Glomerular endothelial cell (primary cell): ENCODE data around the gene CCL19. TPM values are rescaled to one million over a fixed set of nuclear protein-coding genes. Genes with fewer than 3 reads are reported as not detected.

Experiments
- DNase-seq: peaks from one replicate; pipeline ENCODE4 v3.0.0-alpha.2; 2011; ENCODE audit warnings: low read depth, low spot score; ENCODE audit errors: extremely low read depth
- total RNA-seq: library from RNA; depleted of rRNA; stranded (reverse); fragments of >200 nt; gene quantifications from 2 replicates; pipeline ENCODE4 v1.2.3, GENCODE V29; 2015

Gene CCL19
- total RNA-seq, 1 donor from 2014 or later = not detected

DNA sequence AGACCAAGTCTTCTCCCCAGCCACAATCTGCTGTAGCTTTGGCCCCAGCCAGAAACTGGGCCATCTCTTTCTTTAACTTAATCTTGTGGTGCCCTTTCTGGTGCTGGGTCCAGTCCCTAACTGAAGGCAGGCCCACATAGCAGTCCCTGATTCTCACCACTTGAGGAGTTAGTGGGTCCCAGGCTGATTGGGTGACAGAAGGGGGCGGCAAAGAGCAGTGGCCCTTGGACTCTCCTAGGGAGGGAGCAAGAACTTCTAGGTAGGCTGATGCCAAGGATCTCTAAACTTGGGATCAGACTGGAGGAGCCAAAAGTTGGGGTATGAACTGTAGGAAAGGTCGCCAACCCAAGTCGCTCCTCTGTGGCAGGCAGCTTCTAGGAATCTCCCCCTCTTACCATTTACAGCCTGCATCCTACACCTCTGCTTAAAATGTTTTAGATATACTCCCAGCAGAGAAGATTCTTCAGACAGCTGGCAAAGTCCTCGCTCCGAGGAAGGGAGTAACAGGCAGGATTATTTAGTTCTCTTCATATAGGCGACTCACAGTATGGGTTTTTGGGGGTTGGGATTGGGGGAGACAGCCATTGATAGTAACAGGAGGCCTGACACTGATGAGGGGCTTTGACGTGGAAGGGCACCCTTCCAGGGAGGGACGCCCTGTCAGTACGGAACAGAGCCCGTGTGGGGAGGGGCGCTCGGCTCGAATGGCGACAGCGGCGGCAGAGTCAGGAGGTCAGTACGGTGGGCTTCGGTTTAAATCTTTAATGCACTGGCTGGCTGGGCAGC lies 26.6 kb downstream of the CCL19 start:
- DNase-seq = no peak

DNA sequence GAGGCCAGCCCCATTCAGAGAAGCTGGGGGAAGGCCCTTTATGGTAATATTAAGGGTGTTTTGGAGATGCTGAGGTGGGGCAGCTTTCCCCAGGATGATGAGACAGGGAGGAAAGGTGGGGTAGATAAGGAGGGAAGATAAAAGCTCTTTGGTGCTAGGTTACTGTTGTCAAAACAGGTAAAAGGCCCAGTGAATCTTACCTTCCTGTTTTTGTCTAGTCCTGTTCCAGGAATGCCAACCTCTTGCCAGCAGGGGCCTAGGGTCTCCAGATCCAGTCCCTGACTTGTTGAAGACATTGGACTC lies 27.8 kb downstream of the CCL19 start:
- no peak for DNase-seq

DNA sequence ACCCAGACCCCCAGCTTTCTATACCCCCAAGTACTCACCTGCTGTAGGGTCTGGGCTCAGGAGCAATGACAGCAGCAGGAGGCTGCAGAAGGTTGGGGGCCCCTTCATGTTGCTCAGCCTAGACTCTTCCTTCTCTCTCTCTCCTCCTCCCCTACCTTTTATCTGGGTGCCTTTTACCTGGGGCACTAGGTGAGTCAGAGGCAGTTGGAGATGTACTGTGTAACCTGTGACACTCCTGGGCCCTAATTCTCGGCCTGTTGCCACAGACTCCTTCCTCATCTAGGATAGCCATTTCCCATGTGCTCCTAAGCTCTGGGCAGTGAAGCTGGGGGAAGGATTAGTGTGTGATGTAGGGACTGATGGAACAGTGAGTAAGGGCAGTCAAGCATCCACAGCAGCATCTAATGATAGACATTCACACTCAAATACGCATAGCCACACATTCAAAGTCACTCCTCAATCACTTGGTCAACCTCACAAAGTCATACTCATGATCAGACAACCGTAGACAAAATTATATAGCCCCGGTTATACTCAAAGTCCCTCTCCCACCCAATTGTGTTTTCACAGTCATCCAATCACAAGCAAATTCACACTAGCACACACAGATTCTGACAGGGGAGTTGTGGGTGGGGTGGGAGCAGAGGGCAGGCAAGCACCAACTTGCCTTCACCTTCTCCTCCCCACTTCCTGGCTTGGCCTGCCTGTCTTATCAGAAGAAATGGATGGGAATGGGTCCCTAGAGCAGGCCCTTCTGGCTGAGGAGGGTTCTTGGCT lies 28.4 kb downstream of the CCL19 start, which contains the start of gene CCL27:
TSS of gene CCL27 (minus strand) at position 132 of the 777 bp plus-strand sequence. CDS start at position 108, 24 bp downstream.
- no peak for DNase-seq

DNA sequence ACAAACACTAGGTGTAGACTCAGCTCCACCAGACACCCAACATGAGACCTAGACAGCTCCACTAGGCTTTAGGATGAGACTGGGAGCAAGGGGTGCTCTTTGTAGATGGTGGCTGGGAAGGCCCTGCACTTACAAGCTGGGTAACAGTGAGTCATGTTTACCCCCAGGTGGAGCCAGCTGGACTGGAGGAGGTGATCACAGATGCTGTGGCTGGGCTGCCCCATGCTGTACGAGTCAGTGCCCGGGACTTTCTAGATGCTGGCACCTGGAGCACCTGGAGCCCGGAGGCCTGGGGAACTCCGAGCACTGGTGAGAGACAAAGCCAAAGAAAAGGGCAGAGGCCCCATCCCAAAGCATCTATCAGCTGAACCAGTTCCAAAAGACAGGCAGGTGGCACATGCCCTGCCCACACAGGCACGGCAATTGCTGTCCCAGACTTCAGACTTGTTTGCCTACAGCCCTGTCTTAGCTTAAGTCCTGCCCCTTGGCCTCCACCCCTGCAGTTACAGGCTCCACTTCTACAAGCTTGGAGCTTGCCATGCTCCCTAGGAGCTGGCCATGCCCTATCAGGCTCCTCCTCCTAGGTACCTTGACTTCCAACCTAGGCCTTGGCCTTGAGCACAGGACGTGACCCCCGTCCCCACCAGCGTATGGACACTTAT lies 31.4 kb downstream of the CCL19 start:
- no peak for DNase-seq

DNA sequence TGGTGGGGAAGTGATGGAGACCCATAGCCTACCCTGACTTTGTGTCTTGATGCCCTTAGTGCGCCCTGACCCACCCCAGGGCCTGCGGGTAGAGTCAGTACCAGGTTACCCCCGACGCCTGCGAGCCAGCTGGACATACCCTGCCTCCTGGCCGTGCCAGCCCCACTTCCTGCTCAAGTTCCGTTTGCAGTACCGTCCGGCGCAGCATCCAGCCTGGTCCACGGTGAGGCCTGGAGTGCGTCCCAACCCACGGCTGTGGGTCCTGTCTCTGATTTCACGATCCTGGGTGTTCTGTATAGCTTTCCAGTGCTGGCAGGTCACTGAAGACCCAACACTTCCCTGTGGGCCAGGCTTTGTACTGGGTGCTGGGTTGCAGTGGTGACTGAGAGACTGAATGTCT lies 32.6 kb downstream of the CCL19 start:
- no peak for DNase-seq

DNA sequence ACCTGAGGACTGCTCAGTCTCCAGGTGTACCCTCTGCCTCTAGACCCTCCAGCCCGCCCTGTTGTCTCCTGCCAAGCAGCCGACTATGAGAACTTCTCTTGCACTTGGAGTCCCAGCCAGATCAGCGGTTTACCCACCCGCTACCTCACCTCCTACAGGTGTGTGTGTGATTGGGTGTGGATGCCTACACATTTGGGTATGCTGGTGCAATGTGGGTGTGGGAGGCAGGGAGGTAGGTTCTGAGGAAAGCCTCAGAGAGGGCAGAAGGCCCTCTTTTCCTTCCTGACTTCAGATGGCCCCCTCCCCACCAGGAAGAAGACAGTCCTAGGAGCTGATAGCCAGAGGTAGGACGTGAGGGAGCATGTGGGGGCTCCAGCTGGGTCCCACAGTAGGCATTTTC lies 34.1 kb downstream of the CCL19 start:
- DNase-seq = no peak

DNA sequence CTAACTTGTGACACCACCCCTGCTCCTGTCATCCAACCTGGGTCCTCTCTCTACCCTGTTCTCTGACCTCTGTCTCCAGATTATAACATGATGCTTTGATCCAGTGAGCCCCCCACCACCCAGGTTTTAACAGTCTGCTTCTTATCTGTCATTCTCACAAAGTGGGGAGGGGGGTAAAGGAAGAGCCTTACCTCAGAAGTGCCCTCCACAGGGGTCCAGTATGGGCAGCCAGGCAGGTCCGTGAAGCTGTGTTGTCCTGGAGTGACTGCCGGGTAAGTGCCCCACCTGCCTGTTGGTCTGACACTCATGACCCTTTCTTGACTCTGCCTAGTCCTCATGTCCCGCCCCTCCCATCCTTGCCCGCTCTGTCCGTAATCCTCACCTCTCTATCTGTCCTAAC lies 35.7 kb downstream of the CCL19 start:
- DNase-seq = no peak

DNA sequence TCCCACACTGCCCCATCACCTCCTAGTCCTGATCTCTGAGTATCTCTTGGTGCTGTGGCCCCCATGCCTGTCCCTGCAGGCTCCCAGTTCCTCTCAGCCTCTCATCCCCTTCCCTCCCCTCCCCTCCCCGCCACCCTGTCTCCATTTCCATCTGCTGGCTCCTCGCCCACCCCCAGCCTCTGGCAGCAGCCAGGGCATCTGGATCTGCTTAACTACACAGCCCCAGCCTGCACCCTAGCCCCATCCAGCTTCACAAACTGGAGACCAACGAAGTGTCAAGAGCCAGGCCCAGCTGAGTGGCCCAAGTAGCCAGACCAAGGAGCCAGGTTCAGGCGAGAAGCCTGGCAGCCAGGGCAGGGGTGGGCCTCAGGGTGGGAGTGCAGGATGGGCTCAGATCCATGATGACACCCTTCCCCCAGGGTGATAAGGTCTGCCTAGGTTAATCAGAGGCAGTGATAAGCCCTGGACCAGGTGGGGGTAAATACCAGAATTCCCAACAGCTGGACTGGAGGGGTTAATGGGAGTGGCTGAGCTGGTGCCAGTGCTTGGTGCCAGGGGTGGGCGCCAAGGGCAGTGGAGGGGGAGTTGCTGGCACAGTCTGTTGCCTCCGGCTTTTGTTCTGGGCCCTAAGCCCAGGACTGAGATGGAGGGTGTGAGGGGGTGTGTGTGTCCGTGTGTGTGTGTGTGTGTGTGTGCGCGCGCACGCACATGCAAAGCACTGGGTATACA lies 36.6 kb downstream of the CCL19 start:
- DNase-seq = no peak

DNA sequence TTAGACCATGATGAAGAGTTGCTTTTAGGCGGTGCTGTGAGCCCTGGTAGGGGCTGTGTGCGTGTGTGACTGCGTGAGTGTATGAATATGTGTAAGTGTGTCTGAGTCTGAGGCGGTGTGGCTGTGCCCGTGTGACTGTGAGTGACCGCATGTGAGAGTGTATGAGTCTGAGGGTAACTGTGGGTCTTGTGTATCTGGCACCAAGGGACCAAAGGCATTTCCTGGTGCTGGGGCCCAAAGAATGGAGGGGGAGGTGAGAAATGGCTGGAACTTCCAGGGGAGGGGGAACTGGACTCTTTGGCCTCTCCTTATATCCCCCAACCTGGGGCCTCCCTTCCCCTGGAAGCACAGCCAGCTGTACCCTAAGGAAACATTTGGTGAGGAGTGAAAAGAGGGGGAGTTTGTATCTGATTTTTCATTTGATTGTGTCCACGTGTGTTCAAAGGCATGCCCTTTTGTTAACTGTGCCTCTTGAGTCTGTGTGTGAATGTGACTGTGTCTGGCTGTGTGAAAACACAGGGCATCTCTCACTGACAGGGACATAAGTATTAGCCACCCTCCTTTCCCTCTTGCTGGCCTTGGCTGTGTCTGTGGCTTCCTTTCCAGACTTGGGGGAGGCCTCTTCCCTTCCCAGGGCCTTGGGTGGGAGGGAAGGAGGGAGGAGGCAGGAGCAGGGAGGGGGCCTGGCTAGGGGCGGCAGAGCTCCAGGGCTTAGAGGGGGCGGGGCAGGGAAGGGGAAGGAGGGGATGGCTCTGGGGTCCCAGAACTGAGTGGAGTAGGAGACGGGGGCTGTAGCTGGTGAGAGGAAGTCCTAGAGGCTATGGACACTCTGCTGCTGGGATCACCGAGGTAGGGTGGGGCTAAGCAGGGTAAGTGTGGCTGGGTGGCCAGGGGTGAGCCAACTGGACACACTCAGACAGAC lies 37.7 kb downstream of the CCL19 start:
- DNase-seq = no peak

DNA sequence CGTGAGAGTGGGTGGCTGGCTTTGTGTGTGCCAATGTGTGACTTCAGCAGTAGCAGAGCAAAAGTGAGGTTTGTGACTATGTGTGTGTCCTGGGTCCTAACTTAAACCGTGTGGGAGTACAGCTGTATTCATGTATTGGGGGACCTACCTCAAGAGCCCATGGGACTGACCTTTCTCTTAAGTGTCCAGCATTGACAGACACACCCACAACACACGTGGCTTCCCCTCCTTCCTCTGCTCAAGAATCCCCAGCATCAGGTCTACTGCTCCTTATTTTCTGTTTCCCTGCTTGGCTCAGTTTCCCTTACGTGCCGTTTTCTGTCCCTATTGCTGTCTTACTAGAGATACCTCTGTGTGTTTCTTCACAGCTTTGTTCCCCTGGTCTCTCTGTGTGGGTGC lies 38.5 kb downstream of the CCL19 start:
- DNase-seq = no peak

DNA sequence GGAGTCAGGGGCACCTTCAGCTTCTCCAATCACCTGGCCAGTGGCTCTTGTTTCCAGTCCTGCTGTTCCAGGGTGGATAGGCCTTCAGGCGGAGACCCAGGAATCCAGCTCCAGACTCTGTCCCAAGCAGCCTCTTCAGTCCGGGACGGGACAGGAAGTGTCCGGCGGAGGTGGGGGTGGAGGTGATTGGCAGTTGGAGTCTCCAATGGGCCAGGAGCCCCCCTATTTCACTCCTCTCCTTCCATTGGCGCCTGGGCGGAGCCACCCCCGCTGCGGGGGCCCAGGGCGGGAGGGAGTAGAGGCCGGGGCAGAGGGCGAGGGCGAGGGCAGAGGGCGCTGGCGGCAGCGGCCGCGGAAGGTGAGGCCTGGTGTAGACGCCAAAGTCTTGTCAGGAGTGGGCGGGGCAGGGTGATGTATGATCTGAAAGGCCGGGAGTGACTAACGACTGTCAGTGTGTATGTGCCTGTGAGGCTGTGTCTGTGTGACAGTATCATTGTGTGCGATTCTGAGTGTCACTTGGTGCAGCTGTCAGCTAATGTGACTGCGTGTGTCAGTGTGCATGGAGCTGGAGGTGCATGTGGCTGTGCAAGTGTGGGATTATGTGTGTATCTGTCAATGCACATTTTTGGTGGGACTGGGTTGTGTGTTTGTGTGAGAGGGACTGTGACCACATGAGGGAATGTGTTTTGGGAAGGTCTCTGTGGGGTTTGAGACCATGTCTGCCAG lies 39.0 kb downstream of the CCL19 start, which contains the start of gene IL11RA:
TSS of gene IL11RA (plus strand) at position 310 of the 726 bp plus-strand sequence. CDS start 3,033 bp downstream, outside the sequence.
- DNase-seq = no peak

DNA sequence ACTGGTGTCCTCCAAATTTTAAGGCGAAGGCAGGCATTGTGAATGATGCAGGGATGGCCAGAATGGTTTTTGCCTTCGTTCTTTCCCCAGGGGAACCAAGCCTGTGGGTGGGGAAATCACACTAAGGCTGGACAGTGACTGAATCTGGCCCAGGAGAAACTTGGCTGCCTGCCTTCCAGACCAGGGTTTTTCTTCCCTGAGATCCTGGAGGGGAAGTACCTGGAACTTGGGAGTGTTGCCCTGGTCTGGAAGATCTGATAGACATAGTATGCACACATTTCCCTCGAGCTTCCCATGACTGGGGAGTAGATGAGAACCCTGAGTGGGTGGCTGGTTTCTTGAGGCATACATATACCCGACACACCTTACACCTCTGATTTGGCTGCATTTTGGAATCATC lies 39.8 kb downstream of the CCL19 start:
- DNase-seq = no peak

DNA sequence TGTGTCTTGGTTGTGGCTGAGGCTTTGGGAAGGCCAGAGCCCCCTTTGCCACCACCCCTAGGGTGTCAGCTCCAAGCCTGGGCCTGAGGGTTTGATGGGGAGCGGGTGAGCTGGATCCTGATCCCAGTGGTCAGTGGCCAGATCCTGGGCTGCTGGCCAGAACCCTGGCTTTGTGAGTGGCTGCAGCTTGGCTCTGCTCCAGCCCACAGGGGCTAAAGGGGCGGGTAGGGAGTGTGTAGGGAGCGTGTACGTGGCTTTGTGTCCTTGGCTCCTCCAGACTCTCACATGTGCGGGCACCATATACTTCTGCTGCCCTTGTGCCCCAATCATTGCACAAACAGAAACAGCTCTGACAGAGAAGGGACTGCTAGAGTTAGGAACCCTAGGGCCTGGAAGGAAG lies 40.3 kb downstream of the CCL19 start:
- no peak for DNase-seq

DNA sequence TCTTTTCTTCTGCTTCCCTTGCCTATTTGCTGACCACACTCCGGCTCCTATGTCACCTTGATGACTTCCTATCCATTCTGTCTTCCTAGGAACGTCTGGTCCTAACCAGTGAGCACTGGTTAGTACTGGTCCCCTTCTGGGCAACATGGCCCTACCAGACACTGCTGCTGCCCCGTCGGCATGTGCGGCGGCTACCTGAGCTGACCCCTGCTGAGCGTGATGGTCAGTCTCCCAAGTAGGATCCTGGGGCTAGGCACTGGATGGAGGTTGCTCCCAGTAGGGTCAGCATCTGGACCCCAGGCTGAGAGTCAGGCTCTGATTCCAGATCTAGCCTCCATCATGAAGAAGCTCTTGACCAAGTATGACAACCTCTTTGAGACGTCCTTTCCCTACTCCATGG lies 42.4 kb downstream of the CCL19 start:
- DNase-seq = no peak

DNA sequence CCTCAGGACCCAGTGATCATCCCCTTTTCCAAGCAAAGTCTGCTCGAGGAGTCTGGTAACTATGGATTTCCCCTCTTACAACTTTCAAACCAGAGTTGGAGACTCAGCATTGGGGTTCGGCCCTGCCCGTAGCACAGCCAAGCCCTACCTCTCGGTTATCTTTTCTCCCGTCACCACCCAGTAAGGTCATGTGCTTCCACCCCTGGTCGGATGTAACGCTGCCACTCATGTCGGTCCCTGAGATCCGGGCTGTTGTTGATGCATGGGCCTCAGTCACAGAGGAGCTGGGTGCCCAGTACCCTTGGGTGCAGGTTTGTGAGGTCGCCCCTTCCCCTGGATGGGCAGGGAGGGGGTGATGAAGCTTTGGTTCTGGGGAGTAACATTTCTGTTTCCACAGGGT lies 43.4 kb downstream of the CCL19 start:
- no peak for DNase-seq

DNA sequence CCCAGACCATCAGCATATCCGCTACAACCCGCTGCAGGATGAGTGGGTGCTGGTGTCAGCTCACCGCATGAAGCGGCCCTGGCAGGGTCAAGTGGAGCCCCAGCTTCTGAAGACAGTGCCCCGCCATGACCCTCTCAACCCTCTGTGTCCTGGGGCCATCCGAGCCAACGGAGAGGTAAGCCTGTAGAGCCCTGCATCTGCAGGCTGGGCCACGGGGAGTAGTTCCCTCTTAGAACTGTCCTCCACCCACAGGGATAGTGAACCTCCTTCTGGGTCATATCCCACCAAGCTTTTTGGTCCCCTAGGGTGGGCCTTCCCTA lies 44.0 kb downstream of the CCL19 start:
- no peak for DNase-seq

DNA sequence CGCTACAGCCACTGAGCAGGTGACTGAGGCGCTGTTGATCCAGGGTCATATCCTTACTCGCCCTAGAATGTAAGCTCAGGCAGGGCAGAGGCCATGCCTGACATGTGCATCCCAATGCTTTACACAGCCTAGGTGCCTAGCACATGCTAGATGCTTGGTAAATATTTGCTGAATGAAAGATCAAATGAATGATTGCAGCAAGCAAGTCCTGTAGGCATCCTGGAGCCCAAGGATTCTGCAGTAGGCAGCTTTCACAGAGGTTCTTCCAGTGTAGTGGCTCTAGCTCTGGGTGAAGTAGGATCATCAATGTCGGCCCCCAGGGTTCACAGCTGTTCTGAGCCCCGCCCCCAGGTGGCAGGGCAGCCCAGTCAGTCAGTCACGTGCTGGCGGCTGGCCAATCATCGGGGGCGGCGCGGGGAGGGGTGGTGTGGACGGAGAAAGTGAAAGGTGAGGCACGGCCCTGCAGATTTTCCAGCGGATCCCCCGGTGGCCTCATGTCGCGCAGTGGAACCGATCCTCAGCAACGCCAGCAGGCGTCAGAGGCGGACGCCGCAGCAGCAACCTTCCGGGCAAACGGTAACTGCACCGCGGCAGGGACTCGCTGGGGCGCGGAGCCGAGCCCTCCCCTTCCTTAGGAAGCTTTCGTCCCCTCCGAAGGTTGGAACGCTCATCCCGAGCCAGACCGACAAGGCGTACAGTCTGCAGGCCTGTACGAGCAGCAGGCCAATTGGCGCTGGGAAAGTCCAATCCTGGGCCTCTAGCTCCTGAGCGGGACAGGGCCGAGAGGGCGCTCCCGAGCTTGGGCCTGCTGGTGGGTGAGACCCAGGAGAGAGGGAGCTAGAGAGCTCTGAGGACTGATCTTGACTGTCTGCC lies 44.6 kb downstream of the CCL19 start, which contains the start of gene GALT:
TSS of gene GALT (plus strand) at position 465 of the 873 bp plus-strand sequence. CDS start at position 495, 30 bp downstream.
- DNase-seq = no peak

DNA sequence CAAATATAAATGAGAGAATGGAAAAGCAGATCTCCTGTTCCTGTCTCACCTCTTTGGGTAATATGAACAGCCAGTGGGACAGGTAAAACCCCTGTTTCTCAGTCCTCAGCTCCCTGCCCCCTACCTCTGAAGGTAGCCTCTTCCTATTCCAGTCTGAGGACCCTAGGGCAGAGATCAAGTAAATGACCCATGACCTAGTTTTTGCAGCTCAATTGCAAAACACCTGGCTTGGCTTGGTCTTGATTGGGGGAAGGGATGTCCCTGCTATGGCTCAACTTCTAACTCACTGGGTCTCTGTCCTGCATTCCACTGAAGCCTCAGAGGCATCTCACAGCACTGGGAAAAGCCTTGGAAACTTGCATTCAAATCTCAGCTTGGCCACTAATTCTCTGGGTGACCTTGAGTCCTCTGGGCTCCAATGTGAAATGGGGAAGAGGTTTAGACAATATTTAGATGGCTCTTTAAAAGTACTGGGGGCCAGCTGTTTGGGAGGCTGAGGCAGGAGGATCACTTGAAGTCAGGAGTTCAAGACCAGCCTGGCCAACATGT lies 46.2 kb downstream of the CCL19 start:
- no peak for DNase-seq
